IPS-15b (cell line): ENCODE data around the gene ERI3.

Source experiments
- H3K27me3 ChIP-seq: one replicate; pipeline ENCODE4 v1.6.1; 2013; ENCODE audit warnings: low read length; ENCODE audit not compliant: control insufficient read depth, insufficient read depth
- H3K36me3 ChIP-seq: one replicate; pipeline ENCODE4 v1.6.1; 2013; ENCODE audit warnings: low read length; ENCODE audit not compliant: control insufficient read depth, insufficient read depth
- H3K4me1 ChIP-seq: one replicate; pipeline ENCODE4 v1.6.1; 2013; ENCODE audit warnings: mild to moderate bottlenecking, low read length; ENCODE audit not compliant: control insufficient read depth, insufficient read depth
- H3K4me3 ChIP-seq: one replicate; pipeline ENCODE4 v1.5.1; 2013; ENCODE audit warnings: low read depth, low read length
- H3K9ac ChIP-seq: one replicate; pipeline ENCODE4 v1.6.1; 2013; ENCODE audit warnings: low read depth, mild to moderate bottlenecking, low read length
- H3K9me3 ChIP-seq: one replicate; pipeline ENCODE4 v1.6.1; 2013; ENCODE audit warnings: mild to moderate bottlenecking, low read length; ENCODE audit not compliant: control insufficient read depth, insufficient read depth

Gene ERI3

GRCh38 chr1:44264451-44264771 is 90.6 kb downstream of the ERI3 start:
- Histone ChIP-seq H3K27me3 (no peaks in the 10 kb centered on the region), H3K36me3 (no peaks in the 10 kb centered on the region), H3K4me1 (peaks cover 9% of the 10 kb centered on the region), H3K4me3 (no peak overlapping the region), H3K9me3 (no peaks in the 10 kb centered on the region), H3K9ac (no peak overlapping the region)

- Histone ChIP-seq H3K4me1 (peaks cover 9% of the 10 kb centered on the region), H3K9ac (no peak overlapping the region), H3K4me3 (no peak overlapping the region), H3K9me3 (no peaks in the 10 kb centered on the region), H3K27me3 (no peaks in the 10 kb centered on the region), H3K36me3 (no peaks in the 10 kb centered on the region)
Observed at GRCh38 chr1:44263568-44264450, 91.2 kb downstream of the ERI3 start.

- H3K4me3 ChIP-seq: no peak overlapping the region
- H3K36me3 ChIP-seq: no peaks in the 10 kb centered on the region
- no peak overlapping the region for H3K9ac ChIP-seq
- no peaks in the 10 kb centered on the region for H3K9me3 ChIP-seq
- peaks cover 9% of the 10 kb centered on the region for H3K4me1 ChIP-seq
- no peaks in the 10 kb centered on the region for H3K27me3 ChIP-seq
Observed at GRCh38 chr1:44262816-44263567, 92.1 kb downstream of the ERI3 start.

GRCh38 chr1:44262414-44262813 is 92.6 kb downstream of the ERI3 start:
- Histone ChIP-seq H3K36me3 (no peaks in the 10 kb centered on the region), H3K27me3 (no peaks in the 10 kb centered on the region), H3K4me1 (peaks cover 9% of the 10 kb centered on the region), H3K4me3 (no peak overlapping the region), H3K9ac (no peak overlapping the region), H3K9me3 (no peaks in the 10 kb centered on the region)

- no peaks in the 10 kb centered on the region for H3K27me3 ChIP-seq
- H3K9me3 ChIP-seq: no peaks in the 10 kb centered on the region
- H3K36me3 ChIP-seq: no peaks in the 10 kb centered on the region
- H3K4me1 ChIP-seq: peaks cover 9% of the 10 kb centered on the region
- no peak overlapping the region for H3K4me3 ChIP-seq
- no peak overlapping the region for H3K9ac ChIP-seq
Observed at GRCh38 chr1:44261962-44262361, 93.1 kb downstream of the ERI3 start.

- H3K9me3 ChIP-seq: no peaks in the 10 kb centered on the region
- no peak overlapping the region for H3K4me3 ChIP-seq
- H3K9ac ChIP-seq: no peak overlapping the region
- H3K27me3 ChIP-seq: no peaks in the 10 kb centered on the region
- H3K4me1 ChIP-seq: peaks cover 9% of the 10 kb centered on the region
- H3K36me3 ChIP-seq: no peaks in the 10 kb centered on the region
Observed at GRCh38 chr1:44261171-44261817, 93.8 kb downstream of the ERI3 start.

GRCh38 chr1:44260792-44261170 is 94.3 kb downstream of the ERI3 start:
- H3K9me3 ChIP-seq: no peaks in the 10 kb centered on the region
- peaks cover 9% of the 10 kb centered on the region for H3K4me1 ChIP-seq
- H3K36me3 ChIP-seq: no peaks in the 10 kb centered on the region
- no peaks in the 10 kb centered on the region for H3K27me3 ChIP-seq
- no peak overlapping the region for H3K4me3 ChIP-seq
- no peak overlapping the region for H3K9ac ChIP-seq

GRCh38 chr1:44259090-44259489 is 96.0 kb downstream of the ERI3 start:
- Histone ChIP-seq H3K9me3 (no peaks in the 10 kb centered on the region), H3K4me3 (no peak overlapping the region), H3K27me3 (no peaks in the 10 kb centered on the region), H3K36me3 (no peaks in the 10 kb centered on the region), H3K9ac (no peak overlapping the region), H3K4me1 (peaks cover 12% of the 10 kb centered on the region)

- Histone ChIP-seq H3K36me3 (no peaks in the 10 kb centered on the region), H3K9me3 (no peaks in the 10 kb centered on the region), H3K9ac (no peak overlapping the region), H3K27me3 (no peaks in the 10 kb centered on the region), H3K4me1 (peaks cover 12% of the 10 kb centered on the region), H3K4me3 (no peak overlapping the region)
Observed at GRCh38 chr1:44256762-44257554, 98.1 kb downstream of the ERI3 start.

GRCh38 chr1:44254392-44254910 is 100.6 kb downstream of the ERI3 start:
- Histone ChIP-seq H3K27me3 (no peaks in the 10 kb centered on the region), H3K4me1 (peaks cover 3% of the 10 kb centered on the region), H3K9me3 (no peaks in the 10 kb centered on the region), H3K4me3 (no peak overlapping the region), H3K36me3 (no peaks in the 10 kb centered on the region), H3K9ac (no peak overlapping the region)

- H3K9ac ChIP-seq: no peak overlapping the region
- no peaks in the 10 kb centered on the region for H3K9me3 ChIP-seq
- H3K4me1 ChIP-seq: peaks cover 3% of the 10 kb centered on the region
- no peak overlapping the region for H3K4me3 ChIP-seq
- no peaks in the 10 kb centered on the region for H3K27me3 ChIP-seq
- peaks cover 5% of the 10 kb centered on the region for H3K36me3 ChIP-seq
Observed at GRCh38 chr1:44251989-44252671, 102.9 kb downstream of the ERI3 start.
